Embryonic facial prominence (tissue), 1 donor: ENCODE results near the gene AEBP2.
"Not testable (repeated sequence)": the region's sequence is repeated elsewhere in the genome, so short reads cannot be mapped to it uniquely, and the experiment has no call there.

Experiments
- DNase-seq: peaks from one replicate; pipeline ENCODE4 v3.0.0-alpha.2; 2016; ENCODE audit errors: extremely low spot score

AEBP2 gene

GRCh38 chr12:19454837-19455236 lies 15.5 kb downstream of the AEBP2 start:
- DNase-seq, result no peak

- DNase-seq, result no peak
Observed at GRCh38 chr12:19456176-19456575, 16.9 kb downstream of the AEBP2 start.

GRCh38 chr12:19457561-19457960 lies 18.3 kb downstream of the AEBP2 start:
- DNase-seq, result no peak

GRCh38 chr12:19458733-19459132 lies 19.4 kb downstream of the AEBP2 start:
- no peak for DNase-seq

- DNase-seq, result no peak
Observed at GRCh38 chr12:19461999-19462398, 22.7 kb downstream of the AEBP2 start.

- DNase-seq, result no peak
Observed at GRCh38 chr12:19462406-19462805, 23.1 kb downstream of the AEBP2 start.

- DNase-seq, result no peak
Observed at GRCh38 chr12:19464192-19464580, 24.9 kb downstream of the AEBP2 start.

GRCh38 chr12:19465711-19466110 lies 26.4 kb downstream of the AEBP2 start:
- no peak for DNase-seq

GRCh38 chr12:19474147-19474546 lies 34.9 kb downstream of the AEBP2 start:
- DNase-seq, result no peak

GRCh38 chr12:19475884-19476505 lies 36.7 kb downstream of the AEBP2 start:
- not testable (repeated sequence) for DNase-seq

- DNase-seq, result no peak
Observed at GRCh38 chr12:19477071-19477470, 37.8 kb downstream of the AEBP2 start.

- no peak for DNase-seq
Observed at GRCh38 chr12:19480459-19480858, 41.2 kb downstream of the AEBP2 start.

- DNase-seq, result no peak
Observed at GRCh38 chr12:19482036-19482435, 42.7 kb downstream of the AEBP2 start.

GRCh38 chr12:19482551-19483109 lies 43.3 kb downstream of the AEBP2 start:
- no peak for DNase-seq

GRCh38 chr12:19483727-19484126 lies 44.4 kb downstream of the AEBP2 start:
- DNase-seq, result no peak

- DNase-seq, result no peak
Observed at GRCh38 chr12:19484738-19485137, 45.4 kb downstream of the AEBP2 start.

- DNase-seq, result no peak
Observed at GRCh38 chr12:19485240-19485639, 45.9 kb downstream of the AEBP2 start.

GRCh38 chr12:19489168-19489567 lies 49.9 kb downstream of the AEBP2 start:
- no peak for DNase-seq

- DNase-seq, result no peak
Observed at GRCh38 chr12:19490908-19491307, 51.6 kb downstream of the AEBP2 start.

GRCh38 chr12:19491863-19492262 lies 52.6 kb downstream of the AEBP2 start:
- no peak for DNase-seq

GRCh38 chr12:19496219-19496878 lies 57.1 kb downstream of the AEBP2 start:
- DNase-seq, result no peak

- DNase-seq, result no peak
Observed at GRCh38 chr12:19498099-19498498, 58.8 kb downstream of the AEBP2 start.

GRCh38 chr12:19499030-19499429 lies 59.7 kb downstream of the AEBP2 start:
- DNase-seq, result no peak
